Testis (tissue), 3 donors: ENCODE results near the gene STAT3. TPM values are rescaled to one million over a fixed set of nuclear protein-coding genes. Genes with fewer than 3 reads are reported as not detected.
A peak's percentile ranks its signal among the peaks of the same experiment; 100 is the strongest.

Experiments
- DNase-seq: peaks from one replicate; pipeline ENCODE4 v3.0.0-alpha.2; 2019
- H3K27ac ChIP-seq, 2 donors: fragments of 200-600 bp; sonication (generic); one replicate each; pipeline ENCODE4 v1.5.1; 2019
- H3K27me3 ChIP-seq: fragments of 200-600 bp; sonication (generic); one replicate; pipeline ENCODE4 v1.5.1; 2019
- H3K36me3 ChIP-seq: fragments of 200-600 bp; sonication (generic); one replicate; pipeline ENCODE4 v1.5.1; 2017; ENCODE audit warnings: low read depth; ENCODE audit errors: missing control alignments
- H3K4me1 ChIP-seq: fragments of 200-600 bp; sonication (generic); one replicate; pipeline ENCODE4 v1.5.1; 2019
- H3K4me3 ChIP-seq, 2 donors: fragments of 200-600 bp; sonication (generic); one replicate each; pipeline ENCODE4 v1.5.1; 2017 to 2019
- H3K9me3 ChIP-seq: fragments of 200-600 bp; sonication (generic); one replicate; pipeline ENCODE4 v1.5.1; 2017
- POLR2A ChIP-seq: fragments of 450-650 bp; IDR thresholded peaks from one replicate; pipeline ENCODE4 v1.6.1; 2017; ENCODE audit warnings: antibody characterized with exemption, mild to moderate bottlenecking, moderate library complexity
- WGBS, 2 donors: methylation state at CpG; one replicate each; pipeline ENCODE4 v1.1.5; 2018; 5-methylcytosine and 5-hydroxymethylcytosine counted together
- intact Hi-C: fragments of 100-400 bp; cut with DNase I; formaldehyde crosslinking; loops from one replicate; pipeline ENCODE4 v1.15.1; 2023; ENCODE audit warnings: low total_unique reads
- polyA plus RNA-seq: library from polyadenylated mRNA; stranded (reverse); fragments of 350-450 nt; fragmentation: Illumina TruSeq; extraction: RNeasy Lipid Tissue Mini Kit (QIAGEN cat#74804); gene quantifications from one replicate; pipeline ENCODE4 v1.2.3, GENCODE V29; 2014; ENCODE audit warnings: low read depth, low replicate concordance; ENCODE audit not compliant: insufficient read depth
- total RNA-seq, 2 donors: library from RNA; depleted of rRNA; stranded (reverse); fragments of >200 nt; gene quantifications; one replicate each; pipeline ENCODE4 v1.2.3, GENCODE V29; 2016
- TF ChIP-seq, protein P1 (sequence below), 3 experiments: fragments of 450-650 bp in 2 of 3; fragments of 200-600 bp in 1 of 3; sonication (generic) in 1 of 3; IDR thresholded peaks; one replicate each; pipeline ENCODE4 v1.5.1; 2016 to 2019; ENCODE audit warnings: antibody characterized with exemption in 3 of 3, mild to moderate bottlenecking in 2 of 3, moderate library complexity in 1 of 3

Gene STAT3
- total and polyA plus RNA-seq, 3 donors from 2014 or later, result 69.5 to 117 (median 107) TPM

DNA sequence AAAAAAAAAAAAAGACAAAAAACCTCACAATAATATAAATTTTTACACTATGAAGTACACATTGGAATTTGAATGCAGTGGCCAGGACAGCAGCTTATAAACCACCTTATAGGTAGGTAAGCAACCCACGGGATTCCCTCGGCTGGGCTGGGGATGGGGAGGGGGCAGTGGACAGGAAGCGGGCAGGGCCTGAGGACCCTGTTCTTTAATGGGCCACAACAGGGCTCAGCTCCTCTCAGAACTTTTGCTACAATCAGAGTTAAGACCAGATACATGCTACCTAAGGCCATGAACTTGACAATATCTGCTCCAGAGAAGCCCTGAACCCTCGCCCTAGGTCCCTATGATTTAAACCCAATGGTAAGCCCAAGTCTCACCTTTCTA is 74.9 kb downstream of the STAT3 start:
- WGBS, 2 donors, result 75 to 78% methylated on average over 4 of the region's 4 CpGs
- Histone ChIP-seq H3K36me3 (no peaks in the 10 kb centered on the region), H3K27ac (no peak overlapping the region)

DNA sequence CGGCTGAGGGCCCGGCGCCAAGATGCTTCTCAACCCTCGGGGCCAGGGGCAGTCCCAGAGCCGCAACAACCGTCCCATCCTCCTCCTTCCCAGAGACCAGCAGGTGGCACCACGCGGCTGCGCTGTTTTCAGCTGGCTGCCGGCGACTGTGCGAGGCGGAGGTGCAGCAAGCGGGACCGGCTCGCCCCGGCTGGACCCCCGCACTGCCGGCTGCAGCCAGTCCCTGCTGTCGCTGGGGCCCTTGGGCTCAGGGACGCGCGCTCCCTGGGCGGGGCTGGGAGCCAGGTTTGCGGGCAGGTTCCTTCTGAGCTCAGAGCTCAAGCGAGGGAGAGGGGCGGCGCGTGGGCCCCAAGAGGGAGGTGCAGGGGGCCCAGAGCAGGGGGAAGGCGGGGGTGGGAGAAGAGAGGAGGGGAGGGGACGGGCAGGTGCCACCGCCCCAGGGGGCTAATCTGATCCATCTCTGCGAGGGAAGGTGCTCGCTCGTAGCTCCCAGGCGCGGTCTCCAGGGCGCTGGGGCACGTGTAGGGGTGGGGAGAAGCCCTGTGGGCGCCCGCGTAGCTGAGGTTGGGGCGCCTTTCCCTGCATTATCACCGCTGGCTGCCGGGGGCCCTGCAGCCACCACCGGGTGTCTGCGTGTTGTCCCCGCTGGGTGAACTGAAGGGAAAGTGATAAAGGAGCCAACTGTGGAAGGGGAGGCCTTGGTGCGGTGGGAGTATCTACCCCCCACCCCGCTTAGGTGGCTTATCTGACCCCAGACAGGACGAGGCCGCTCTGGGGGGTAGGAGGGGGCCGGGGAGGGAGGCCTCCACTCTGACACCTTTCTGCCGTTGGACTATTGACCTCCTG is 75.7 kb downstream of the STAT3 start:
- Histone ChIP-seq H3K36me3 (no peaks in the 10 kb centered on the region), H3K27me3 (no peaks in the 10 kb centered on the region), H3K9me3 (no peaks in the 10 kb centered on the region), H3K4me3 (peak overlapping the region; percentile 8 to 29), H3K27ac (peak overlapping the region; percentile 80 to 82), H3K4me1 (peaks cover 41% of the 10 kb centered on the region)
- TF ChIP-seq, protein P1, sequence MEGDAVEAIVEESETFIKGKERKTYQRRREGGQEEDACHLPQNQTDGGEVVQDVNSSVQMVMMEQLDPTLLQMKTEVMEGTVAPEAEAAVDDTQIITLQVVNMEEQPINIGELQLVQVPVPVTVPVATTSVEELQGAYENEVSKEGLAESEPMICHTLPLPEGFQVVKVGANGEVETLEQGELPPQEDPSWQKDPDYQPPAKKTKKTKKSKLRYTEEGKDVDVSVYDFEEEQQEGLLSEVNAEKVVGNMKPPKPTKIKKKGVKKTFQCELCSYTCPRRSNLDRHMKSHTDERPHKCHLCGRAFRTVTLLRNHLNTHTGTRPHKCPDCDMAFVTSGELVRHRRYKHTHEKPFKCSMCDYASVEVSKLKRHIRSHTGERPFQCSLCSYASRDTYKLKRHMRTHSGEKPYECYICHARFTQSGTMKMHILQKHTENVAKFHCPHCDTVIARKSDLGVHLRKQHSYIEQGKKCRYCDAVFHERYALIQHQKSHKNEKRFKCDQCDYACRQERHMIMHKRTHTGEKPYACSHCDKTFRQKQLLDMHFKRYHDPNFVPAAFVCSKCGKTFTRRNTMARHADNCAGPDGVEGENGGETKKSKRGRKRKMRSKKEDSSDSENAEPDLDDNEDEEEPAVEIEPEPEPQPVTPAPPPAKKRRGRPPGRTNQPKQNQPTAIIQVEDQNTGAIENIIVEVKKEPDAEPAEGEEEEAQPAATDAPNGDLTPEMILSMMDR (IDR thresholded peaks at IDR 0.05), result peak; percentile 48 to 55 (median 53)
- no peak for TF ChIP-seq POLR2A
- intact Hi-C loops, result no loop called here
- 10 to 21% methylated on average over 2 to 47 of the region's 54 CpGs for WGBS, 2 donors
- DNase-seq, result peak; percentile 90

More for the DNA sequence above, 74.9 kb downstream of the STAT3 start:
- no peaks in the 10 kb centered on the region for H3K9me3 ChIP-seq
- intact Hi-C loops, result no loop called here
- peaks cover 34% of the 10 kb centered on the region for H3K4me1 ChIP-seq
- DNase-seq, result no peak
- no peaks in the 10 kb centered on the region for H3K27me3 ChIP-seq
- no peak overlapping the region for H3K4me3 ChIP-seq
- TF ChIP-seq POLR2A, result no peak
- TF ChIP-seq, protein P1 (IDR thresholded peaks at IDR 0.05), result no peak

DNA sequence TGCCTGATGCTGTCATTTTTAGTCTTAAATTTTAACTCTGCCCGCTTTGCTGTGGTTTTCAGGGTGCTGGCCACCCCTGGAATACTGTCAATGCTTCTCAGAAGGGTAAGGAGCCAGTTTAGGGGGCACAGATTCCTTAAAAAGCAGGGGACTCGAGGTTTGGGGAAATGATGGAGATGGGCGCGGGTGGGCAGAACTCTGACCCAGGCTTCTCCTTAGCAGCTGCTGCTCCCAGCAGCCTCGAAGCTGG is 76.3 kb downstream of the STAT3 start:
- peak overlapping the region in 1 of 2 donors; percentile 8 for H3K4me3 ChIP-seq
- no peaks in the 10 kb centered on the region for H3K9me3 ChIP-seq
- peaks cover 41% of the 10 kb centered on the region for H3K4me1 ChIP-seq
- no peaks in the 10 kb centered on the region for H3K36me3 ChIP-seq
- TF ChIP-seq POLR2A, result no peak
- TF ChIP-seq, protein P1 (IDR thresholded peaks at IDR 0.05), result no peak
- intact Hi-C loops, result no loop called here
- peak overlapping the region; percentile 80 to 82 for H3K27ac ChIP-seq
- 10 to 22% methylated on average over 4 to 5 of the region's 5 CpGs for WGBS, 2 donors
- no peaks in the 10 kb centered on the region for H3K27me3 ChIP-seq
- no peak for DNase-seq

DNA sequence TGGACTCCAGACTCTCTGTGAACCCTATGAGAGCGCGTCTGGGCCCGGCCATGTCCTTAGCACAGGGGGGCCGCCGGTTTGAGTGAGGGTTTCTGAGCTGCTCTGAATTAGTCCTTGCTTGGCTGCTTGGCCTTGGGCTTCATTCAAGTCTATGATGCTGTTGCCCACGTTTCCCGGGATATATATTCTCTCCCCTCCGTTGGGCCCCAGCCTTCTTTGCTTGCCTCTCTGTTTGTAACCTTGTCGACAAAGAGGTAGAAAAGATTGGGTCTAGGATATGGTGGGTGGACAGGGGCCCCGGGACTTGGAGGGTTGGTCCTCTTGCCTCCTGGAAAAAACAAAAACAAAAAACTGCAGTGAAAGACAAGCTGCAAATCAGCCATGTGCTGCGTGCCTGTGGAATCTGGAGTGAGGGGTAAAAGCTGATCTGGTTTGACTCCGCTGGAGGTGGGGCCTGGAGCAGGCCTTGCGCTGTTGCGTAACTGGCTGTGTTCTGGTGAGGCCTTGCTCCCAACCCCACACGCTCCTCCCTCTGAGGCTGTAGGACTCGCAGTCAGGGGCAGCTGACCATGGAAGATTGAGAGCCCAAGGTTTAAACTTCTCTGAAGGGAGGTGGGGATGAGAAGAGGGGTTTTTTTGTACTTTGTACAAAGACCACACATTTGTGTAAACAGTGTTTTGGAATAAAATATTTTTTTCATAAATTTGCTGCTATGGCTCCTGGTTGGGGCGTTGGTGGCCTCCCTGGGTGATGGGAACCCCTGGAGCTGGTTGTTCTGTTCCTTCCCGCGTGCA is 76.8 kb downstream of the STAT3 start:
- H3K36me3 ChIP-seq, result no peaks in the 10 kb centered on the region
- no peaks in the 10 kb centered on the region for H3K9me3 ChIP-seq
- WGBS, 2 donors, result 29 to 39% methylated on average over 19 of the region's 19 CpGs
- H3K27me3 ChIP-seq, result no peaks in the 10 kb centered on the region
- H3K4me1 ChIP-seq, result peaks cover 42% of the 10 kb centered on the region
- intact Hi-C loops, result no loop called here
- peak; percentile 93 for DNase-seq
- peak overlapping the region; percentile 80 to 82 for H3K27ac ChIP-seq
- TF ChIP-seq, protein P1 (IDR thresholded peaks at IDR 0.05), result no peak
- TF ChIP-seq POLR2A, result no peak
- no peak overlapping the region for H3K4me3 ChIP-seq
